Daoy (cell line): ENCODE data around the gene TLR8. TPM values are rescaled to one million over a fixed set of nuclear protein-coding genes. Genes with fewer than 3 reads are reported as not detected.
"Not testable (repeated sequence)": the region's sequence is repeated elsewhere in the genome, so short reads cannot be mapped to it uniquely, and the experiment has no call there.

Experiments
- DNase-seq: peaks from one replicate; pipeline ENCODE4 v3.0.0-alpha.2; 2015; ENCODE audit warnings: low read depth
- total RNA-seq: library from RNA; depleted of rRNA; stranded (reverse); fragments of >200 nt; shearing (Covaris generic); gene quantifications from 2 replicates; pipeline ENCODE4 v1.2.3, GENCODE V29; 2014

The TLR8 gene
- total RNA-seq, 1 experiment from 2014 or later = not detected

GRCh38 chrX:12896935-12897334 lies 9.5 kb upstream of the TLR8 start:
- no peak for DNase-seq

- DNase-seq = no peak
Measured at GRCh38 chrX:12898073-12898472, 8.3 kb upstream of the TLR8 start.

- DNase-seq = no peak
Measured at GRCh38 chrX:12899506-12899905, 6.9 kb upstream of the TLR8 start.

GRCh38 chrX:12901486-12901885 lies 4.9 kb upstream of the TLR8 start:
- DNase-seq = peak; percentile 44

- DNase-seq = no peak
Measured at GRCh38 chrX:12903646-12904045, 2.8 kb upstream of the TLR8 start.

- DNase-seq = no peak
Measured at GRCh38 chrX:12910423-12911121, 4.2 kb downstream of the TLR8 start.

GRCh38 chrX:12911122-12911470 lies 4.7 kb downstream of the TLR8 start:
- DNase-seq = no peak

GRCh38 chrX:12912791-12913482 lies 6.5 kb downstream of the TLR8 start:
- DNase-seq = no peak

GRCh38 chrX:12917753-12918152 lies 11.3 kb downstream of the TLR8 start:
- no peak for DNase-seq

GRCh38 chrX:12919051-12919450 lies 12.6 kb downstream of the TLR8 start:
- DNase-seq = no peak

GRCh38 chrX:12919620-12920019 lies 13.2 kb downstream of the TLR8 start:
- DNase-seq = no peak

GRCh38 chrX:12920990-12921389 lies 14.6 kb downstream of the TLR8 start:
- no peak for DNase-seq

GRCh38 chrX:12921886-12922598 lies 15.6 kb downstream of the TLR8 start:
- DNase-seq = no peak

- DNase-seq = no peak
Measured at GRCh38 chrX:12922599-12922919, 16.1 kb downstream of the TLR8 start.

- peak; percentile 11 for DNase-seq
Measured at GRCh38 chrX:12929701-12930100, 23.3 kb downstream of the TLR8 start.

GRCh38 chrX:12930150-12930549 lies 23.7 kb downstream of the TLR8 start:
- no peak for DNase-seq

GRCh38 chrX:12932244-12932643 lies 25.8 kb downstream of the TLR8 start:
- no peak for DNase-seq

GRCh38 chrX:12934850-12935249 lies 28.4 kb downstream of the TLR8 start:
- DNase-seq = no peak

GRCh38 chrX:12936947-12937346 lies 30.5 kb downstream of the TLR8 start:
- DNase-seq = no peak

GRCh38 chrX:12940471-12940870 lies 34.1 kb downstream of the TLR8 start:
- not testable (repeated sequence) for DNase-seq

GRCh38 chrX:12943592-12943991 lies 37.2 kb downstream of the TLR8 start:
- DNase-seq = not testable (repeated sequence)

GRCh38 chrX:12944452-12944851 lies 38.0 kb downstream of the TLR8 start:
- not testable (repeated sequence) for DNase-seq

GRCh38 chrX:12945494-12945893 lies 39.1 kb downstream of the TLR8 start:
- DNase-seq = no peak
